VCaP (cell line): ENCODE measurements around the gene ARVCF.

Experiments
- H3K27ac ChIP-seq: fragments of 450-650 bp; 2 replicates; pipeline ENCODE4 v1.5.1; 2017
- TF ChIP-seq, protein P1 (sequence below): fragments of 450-650 bp; conservative IDR thresholded peaks from 2 replicates; pipeline ENCODE4 v1.5.1; 2017; ENCODE audit warnings: mild to moderate bottlenecking, moderate library complexity

The ARVCF gene

DNA sequence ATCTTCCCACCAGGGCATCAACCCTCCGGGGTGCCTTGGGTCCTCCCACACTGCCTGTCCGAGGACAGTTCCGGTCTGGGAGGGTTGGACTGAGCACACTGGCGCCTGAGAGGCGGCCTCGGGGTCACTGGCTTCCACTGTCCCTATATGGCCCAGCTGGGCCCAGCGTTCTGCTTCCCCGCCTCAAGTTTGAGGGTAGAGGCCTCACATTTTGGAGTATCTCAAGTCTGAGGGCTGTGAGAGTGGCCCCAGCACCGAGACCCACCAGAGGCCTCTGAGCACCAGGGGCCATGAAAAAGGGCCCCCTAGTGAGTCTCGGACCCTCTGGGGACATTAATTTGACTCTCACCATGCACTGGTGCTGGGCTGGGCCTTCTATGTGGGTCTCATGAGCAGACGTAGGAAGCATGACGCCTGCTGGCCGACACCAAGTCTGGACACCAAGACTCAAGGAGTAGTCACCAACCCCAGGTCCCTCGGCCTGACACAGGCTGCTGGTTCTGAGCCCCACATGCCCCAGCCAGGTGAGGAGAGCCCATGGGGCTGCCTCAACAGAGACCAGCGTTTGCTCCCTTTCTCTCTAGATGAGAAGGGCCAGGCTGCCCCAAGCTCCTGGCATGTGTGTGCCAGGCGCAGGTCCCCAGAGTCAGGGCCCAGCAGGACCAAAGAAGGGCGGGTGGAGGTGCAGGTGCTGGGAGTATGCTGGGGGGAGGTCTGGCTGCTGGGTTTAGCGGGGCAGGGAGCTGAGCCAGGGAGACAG is 27.5 kb downstream of the ARVCF start:
- no peak overlapping the region for H3K27ac ChIP-seq
- TF ChIP-seq, protein P1, sequence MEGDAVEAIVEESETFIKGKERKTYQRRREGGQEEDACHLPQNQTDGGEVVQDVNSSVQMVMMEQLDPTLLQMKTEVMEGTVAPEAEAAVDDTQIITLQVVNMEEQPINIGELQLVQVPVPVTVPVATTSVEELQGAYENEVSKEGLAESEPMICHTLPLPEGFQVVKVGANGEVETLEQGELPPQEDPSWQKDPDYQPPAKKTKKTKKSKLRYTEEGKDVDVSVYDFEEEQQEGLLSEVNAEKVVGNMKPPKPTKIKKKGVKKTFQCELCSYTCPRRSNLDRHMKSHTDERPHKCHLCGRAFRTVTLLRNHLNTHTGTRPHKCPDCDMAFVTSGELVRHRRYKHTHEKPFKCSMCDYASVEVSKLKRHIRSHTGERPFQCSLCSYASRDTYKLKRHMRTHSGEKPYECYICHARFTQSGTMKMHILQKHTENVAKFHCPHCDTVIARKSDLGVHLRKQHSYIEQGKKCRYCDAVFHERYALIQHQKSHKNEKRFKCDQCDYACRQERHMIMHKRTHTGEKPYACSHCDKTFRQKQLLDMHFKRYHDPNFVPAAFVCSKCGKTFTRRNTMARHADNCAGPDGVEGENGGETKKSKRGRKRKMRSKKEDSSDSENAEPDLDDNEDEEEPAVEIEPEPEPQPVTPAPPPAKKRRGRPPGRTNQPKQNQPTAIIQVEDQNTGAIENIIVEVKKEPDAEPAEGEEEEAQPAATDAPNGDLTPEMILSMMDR: no peak

DNA sequence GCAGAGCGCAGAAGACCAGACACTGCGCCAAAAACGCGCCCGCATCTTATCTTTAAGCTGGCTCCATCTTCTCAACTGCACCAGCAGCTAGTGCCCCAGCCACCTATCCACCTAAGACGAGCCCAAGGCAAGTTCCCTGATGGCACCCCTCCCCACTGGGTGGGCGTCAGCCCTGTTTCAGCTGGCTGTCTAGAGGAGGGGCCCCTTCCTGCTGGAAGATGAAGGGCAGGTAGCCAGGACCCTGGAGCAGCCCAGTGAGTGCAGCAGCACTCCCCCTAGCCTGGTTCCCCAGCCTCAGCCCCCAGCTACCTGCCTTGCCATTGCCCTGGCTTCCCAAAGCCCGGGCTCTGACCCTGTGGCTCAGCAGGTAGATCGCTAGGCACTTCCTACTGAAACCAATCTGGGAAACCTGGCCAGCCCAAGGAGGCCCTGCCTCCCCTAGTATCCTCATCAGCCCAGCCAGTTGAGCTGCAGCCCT is 28.3 kb downstream of the ARVCF start:
- TF ChIP-seq, protein P1: no peak

DNA sequence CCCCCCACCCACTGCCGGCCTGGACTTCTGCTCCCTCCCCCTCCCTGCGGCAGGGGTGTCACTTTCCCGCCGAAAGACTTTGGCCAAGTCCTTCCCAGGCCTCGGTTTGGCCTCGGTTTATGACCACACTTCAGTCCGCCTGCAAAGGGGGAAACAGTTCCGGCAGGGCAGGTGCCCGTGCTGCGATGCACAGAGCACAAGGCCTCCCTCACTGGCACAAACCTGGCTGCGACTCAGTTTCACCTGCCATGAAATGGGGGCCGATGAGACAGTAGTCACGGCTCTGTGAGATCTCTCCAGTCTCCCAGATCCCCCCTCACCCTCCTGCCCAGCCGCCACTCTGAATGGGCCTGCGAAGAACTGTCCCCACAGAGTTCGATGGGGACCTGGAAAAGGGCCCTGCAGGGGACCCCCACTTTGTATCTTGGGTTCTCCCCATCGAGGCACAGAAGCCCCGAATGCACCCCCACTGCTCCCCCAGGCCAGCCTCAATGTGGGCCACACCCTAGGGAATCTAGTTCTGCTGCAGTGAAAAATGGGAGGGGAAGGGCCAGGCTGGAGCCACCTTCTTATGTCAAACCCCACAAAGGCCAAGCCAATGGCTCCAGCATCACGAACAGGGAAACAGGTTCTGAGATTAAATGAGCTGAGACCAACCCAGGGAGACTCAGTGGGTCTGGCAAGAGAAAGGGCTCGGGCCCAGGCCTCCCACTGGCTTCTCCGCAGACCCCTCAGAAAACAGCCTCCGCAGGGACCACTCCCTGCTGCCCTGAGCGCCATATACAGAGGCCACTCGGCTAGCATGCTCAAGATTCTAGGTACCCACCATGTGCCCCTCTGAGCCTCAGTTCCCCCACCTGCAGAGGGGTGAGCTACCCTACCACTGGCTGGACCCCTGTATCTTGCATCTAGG is 29.0 kb downstream of the ARVCF start:
- TF ChIP-seq, protein P1: no peak
- peak overlapping the region; percentile 95 for H3K27ac ChIP-seq

More for the DNA sequence above, 28.3 kb downstream of the ARVCF start:
- no peak overlapping the region for H3K27ac ChIP-seq

DNA sequence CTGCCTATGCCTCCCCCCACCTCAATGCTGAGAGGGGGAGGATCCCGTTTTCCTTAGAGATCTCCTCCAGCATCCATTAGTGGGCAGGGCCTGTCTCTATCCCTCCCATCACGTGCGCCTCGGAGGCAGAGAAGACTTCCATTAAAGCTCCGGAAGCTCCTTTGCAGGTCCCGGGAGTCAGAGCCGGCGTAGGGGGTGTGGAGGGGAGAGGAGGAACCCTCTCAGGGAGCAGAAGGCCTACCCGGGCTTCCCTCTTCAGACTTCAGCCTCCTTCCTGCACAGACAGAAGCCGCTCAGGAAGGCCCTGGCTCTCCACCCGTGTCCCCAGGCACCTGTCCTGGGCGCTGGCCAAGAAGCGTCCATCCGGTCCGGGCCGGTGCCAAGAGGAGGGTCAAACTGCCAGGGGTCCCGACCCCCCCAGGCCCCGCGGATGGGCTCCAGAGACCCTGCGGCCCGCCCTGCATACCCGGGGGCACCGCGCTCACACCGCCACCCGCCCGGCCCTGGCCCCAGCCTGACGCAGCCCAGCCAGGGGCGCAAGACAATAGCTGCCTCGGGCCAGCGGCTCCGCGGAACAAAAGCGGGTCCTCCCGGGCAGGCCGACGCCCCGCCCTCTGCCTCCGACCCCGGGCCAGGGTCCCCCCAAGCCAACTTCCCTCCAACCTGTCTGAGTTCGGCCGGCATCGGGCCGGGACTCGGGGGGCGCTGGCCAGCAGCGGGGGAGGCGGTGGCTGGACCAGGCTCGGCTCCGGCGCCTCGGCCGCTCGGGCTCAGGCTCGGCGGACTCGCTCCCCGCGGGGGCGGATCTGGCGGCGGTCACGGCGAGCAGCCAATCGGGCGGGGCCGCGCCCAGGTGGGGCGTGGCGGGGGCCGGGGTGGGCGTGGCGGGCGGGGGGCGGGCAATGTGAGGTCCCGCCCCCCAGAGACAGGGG is 29.9 kb downstream of the ARVCF start:
- TF ChIP-seq, protein P1: no peak

DNA sequence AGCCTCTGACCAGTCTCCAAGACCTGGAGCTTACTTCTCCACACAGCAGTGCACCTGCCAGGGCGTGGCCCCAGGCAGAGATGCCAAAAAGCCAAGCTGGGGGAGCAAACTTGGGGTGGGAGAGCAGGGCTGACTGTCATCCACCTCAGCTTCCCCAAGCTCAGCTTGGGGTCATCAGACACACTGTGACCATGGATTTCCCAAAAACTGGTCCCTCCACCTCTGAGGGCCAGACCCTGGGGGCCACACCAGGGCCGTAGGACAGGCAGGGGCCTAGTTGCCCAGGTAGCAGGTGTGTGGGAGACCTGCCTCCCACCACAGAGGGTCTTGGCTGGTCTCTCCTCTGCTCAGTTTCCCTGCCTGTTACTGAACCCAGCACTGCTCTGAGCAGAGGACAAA is 30.6 kb downstream of the ARVCF start:
- TF ChIP-seq, protein P1: no peak
- peak overlapping the region; percentile 95 for H3K27ac ChIP-seq

More for the DNA sequence above, 29.9 kb downstream of the ARVCF start:
- peak overlapping the region; percentile 95 for H3K27ac ChIP-seq

DNA sequence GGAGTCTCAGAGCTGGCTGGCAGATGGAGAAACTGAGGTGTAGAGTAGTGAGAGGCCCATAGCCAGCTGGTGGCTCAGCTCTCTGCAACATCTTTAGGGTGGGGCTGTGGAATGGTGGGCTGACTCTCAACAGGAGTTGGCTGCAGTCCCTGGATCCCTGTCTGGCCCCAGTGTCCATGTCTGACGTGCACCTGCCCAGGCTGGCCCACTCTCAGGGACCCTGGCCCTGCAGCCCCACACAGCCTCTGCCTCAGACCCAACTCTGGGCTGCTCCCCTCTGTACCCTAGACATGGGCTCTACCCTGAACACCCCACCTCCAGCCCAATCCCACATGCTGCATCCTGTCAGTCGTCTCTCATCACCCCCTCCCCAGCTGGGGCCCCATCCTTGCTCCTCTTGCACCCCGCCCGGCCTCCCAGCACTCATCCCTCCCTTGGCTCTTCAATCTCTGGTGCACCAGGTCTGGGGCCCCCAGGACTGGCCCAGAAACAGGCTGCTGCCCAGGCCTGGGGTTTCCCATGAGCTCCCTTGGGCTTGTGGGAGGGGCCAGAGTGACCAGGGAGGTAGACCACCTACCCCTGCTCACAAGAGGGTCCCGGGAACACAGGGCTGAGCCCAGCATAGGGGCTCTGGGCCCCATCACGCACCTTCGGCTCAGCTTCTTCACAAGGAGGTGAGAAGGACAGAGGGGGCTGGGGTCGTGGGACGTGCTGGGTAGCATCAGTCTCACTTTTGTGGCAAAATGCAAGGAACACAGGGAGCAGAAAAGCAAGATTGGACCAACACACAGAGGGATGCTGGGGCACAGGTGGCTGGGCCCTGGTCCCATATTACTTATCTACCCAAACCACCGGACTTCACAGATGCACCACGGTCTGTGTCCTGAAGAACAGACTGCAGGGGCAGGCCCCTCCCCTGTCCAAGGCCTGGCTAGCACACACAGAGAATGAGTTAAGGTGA is 31.5 kb downstream of the ARVCF start:
- peak overlapping the region; percentile 95 for H3K27ac ChIP-seq
- TF ChIP-seq, protein P1: no peak
